Bronchial epithelial cell (primary cell): Measurements from ENCODE around the gene NUDT1. TPM values are rescaled to one million over a fixed set of nuclear protein-coding genes. Genes with fewer than 3 reads are reported as not detected.

ENCODE experiments used
- DNase-seq: peaks from one replicate; pipeline ENCODE4 v3.0.0-alpha.2; 2010; ENCODE audit warnings: low read depth
- FAIRE-seq: peaks from 2 replicates; lab custom pipeline; 2011; peaks lifted over from hg19 to GRCh38; lab: Jason Lieb, UNC
- H3K27me3 ChIP-seq: 2 replicates; pipeline ENCODE4 v1.5.1; 2011; ENCODE audit warnings: low read length; ENCODE audit not compliant: control insufficient read depth, insufficient read depth
- H3K36me3 ChIP-seq: 2 replicates; pipeline ENCODE4 v1.5.1; 2011; ENCODE audit warnings: low read length; ENCODE audit not compliant: control insufficient read depth, insufficient read depth
- H3K4me3 ChIP-seq: 2 replicates; pipeline ENCODE4 v1.5.1; 2011; ENCODE audit warnings: mild to moderate bottlenecking, low read depth, low read length, control low read depth
- CTCF ChIP-seq: IDR thresholded peaks from 2 replicates; pipeline ENCODE4 v1.5.1; 2011; ENCODE audit warnings: mild to moderate bottlenecking, moderate library complexity, low read length, control low read depth, inconsistent platforms; ENCODE audit not compliant: insufficient read depth, severe bottlenecking
- total RNA-seq: library from RNA; depleted of rRNA; stranded (reverse); fragments of >200 nt; gene quantifications from 2 replicates; pipeline ENCODE4 v1.2.1, GENCODE V29; 2014

Gene NUDT1
- total RNA-seq, 1 donor from 2014 or later, result 7.9 TPM

DNA sequence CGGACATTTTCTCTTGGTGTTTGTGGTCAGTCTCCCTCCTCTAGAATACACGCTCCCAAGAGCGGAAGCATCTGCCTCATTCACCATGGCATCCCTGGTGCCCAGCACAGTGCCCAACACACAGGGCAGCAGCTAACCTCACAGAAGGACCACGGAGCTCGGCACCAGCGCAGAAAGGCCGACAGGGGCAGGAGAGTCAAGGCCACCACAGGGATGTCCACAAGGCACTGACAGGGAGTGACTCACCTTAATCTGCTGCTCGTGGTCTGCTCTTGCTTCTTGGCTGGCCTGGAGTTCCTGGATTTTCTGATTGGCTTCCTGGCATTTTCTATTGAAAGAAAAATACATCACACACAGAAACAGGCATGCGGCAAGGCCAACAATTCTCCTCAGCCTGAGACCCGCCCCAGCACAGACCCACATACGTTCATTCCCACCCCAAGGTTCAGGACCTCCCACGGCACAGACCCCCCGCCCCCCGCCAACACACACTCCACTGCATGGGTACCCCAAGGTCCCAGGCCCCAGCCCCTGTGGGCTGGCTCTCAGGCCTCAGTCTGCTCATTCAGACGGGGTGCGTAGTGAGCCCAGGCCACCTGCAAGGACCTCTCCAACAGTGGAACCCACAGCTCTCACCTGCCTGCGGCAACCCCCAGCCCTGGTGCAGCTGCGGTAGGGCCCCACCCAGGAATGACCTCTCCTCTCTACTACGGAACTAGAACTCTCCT lies 24.1 kb upstream of the NUDT1 start:
- TF ChIP-seq CTCF, result no peak
- Histone ChIP-seq H3K27me3 (no peaks in the 10 kb centered on the region), H3K4me3 (no peak overlapping the region), H3K36me3 (peaks cover 29% of the 10 kb centered on the region)
- no peak for FAIRE-seq
- no peak for DNase-seq

- Histone ChIP-seq H3K36me3 (peaks cover 29% of the 10 kb centered on the region), H3K27me3 (no peaks in the 10 kb centered on the region), H3K4me3 (no peak overlapping the region)
- DNase-seq (no peak), FAIRE-seq (no peak)
- no peak for TF ChIP-seq CTCF
Observed at GRCh38 chr7:2218444-2218785, 23.6 kb upstream of the NUDT1 start.

DNA sequence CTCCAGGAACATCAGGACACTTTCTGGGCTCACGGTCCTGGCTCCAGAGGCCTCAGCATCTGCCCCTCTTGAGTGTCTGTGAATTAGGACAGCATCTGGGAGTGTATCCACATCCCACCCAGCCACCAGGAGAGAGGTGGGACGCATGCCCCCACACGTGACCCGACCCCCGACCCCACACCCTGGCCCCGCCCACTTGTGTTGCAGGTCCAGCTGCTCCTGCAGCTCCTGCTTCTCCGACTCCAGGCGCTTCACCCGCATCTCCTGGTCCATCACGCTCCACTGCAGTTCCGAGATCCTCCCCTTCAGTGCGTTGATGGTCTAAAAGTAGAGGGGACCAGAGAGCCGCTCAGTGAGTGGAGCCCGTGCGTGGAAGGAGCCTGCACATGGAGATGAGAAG lies 22.9 kb upstream of the NUDT1 start:
- Histone ChIP-seq H3K36me3 (peaks cover 26% of the 10 kb centered on the region), H3K4me3 (no peak overlapping the region), H3K27me3 (no peaks in the 10 kb centered on the region)
- FAIRE-seq (no peak), DNase-seq (no peak)
- no peak for TF ChIP-seq CTCF

DNA sequence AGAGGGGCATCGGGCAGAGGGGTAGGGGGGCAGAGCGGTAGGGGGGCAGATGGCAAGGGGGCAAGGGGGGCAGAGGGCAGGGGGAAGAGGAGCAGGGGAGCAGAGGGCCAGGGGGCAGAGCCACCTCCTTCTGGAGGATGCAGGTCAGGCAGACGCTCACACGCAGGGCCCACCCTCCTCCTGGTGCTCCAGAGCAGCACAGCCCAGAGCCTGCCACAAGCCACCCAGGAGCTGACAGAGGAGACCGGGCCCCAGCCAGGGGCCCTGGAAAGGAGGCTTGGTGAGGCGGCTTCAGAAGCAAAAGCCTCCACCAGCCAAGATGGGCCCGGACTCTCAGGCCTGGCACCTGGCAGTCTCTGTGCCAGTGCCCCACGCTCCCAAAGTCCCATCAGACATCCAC lies 22.4 kb upstream of the NUDT1 start:
- no peak for DNase-seq
- Histone ChIP-seq H3K36me3 (peaks cover 24% of the 10 kb centered on the region), H3K27me3 (no peaks in the 10 kb centered on the region), H3K4me3 (no peak overlapping the region)
- FAIRE-seq, result no peak
- TF ChIP-seq CTCF, result no peak

GRCh38 chr7:2220030-2220429 lies 22.0 kb upstream of the NUDT1 start:
- no peak for DNase-seq

More at GRCh38 chr7:2220030-2220429, 22.0 kb upstream of the NUDT1 start:
- Histone ChIP-seq H3K27me3 (no peaks in the 10 kb centered on the region), H3K4me3 (no peak overlapping the region), H3K36me3 (peaks cover 24% of the 10 kb centered on the region)
- no peak for TF ChIP-seq CTCF
- no peak for FAIRE-seq
